Common myeloid progenitor, CD34-positive (primary cell): ENCODE measurements around the gene GNB1L.

Experiments
- CTCF ChIA-PET: fragments of 350-600 bp; sonication (Branson Sonifier 250); formaldehyde crosslinking; loops from one replicate; lab custom pipeline; 2021; ENCODE audit warnings: antibody characterized with exemption; lab: Charles Lee
- POLR2A ChIA-PET: fragments of 350-600 bp; sonication (Branson Sonifier 250); formaldehyde crosslinking; loops from one replicate; lab custom pipeline; 2021; ENCODE audit warnings: antibody characterized with exemption; lab: Charles Lee
- DNase-seq, 3 donors: peaks; one replicate each; pipeline versions ENCODE4 v3.0.0 to v3.0.0-alpha.2; 2013
- H3K27ac ChIP-seq, 2 experiments: 1 replicate in 1 of 2; 2 replicates in 1 of 2; pipeline ENCODE4 v1.7.0; 2013; ENCODE audit warnings: inconsistent platforms in 2 of 2, low read length in 2 of 2, mild to moderate bottlenecking in 2 of 2, low read depth in 1 of 2, moderate library complexity in 1 of 2; ENCODE audit not compliant: severe bottlenecking in 2 of 2, insufficient read depth in 1 of 2, poor library complexity in 1 of 2
- H3K27me3 ChIP-seq, 5 experiments: replicated peaks in 2 of 5; 1 replicate in 3 of 5; 2 replicates in 2 of 5; pipeline versions ENCODE4 v1.6.1 to v1.7.0; 2013; ENCODE audit warnings: low read length in 4 of 5, mild to moderate bottlenecking in 2 of 5, moderate library complexity in 2 of 5, inconsistent platforms in 1 of 5; ENCODE audit not compliant: insufficient read depth in 5 of 5, control insufficient read depth in 4 of 5
- H3K36me3 ChIP-seq, 4 experiments: 1 replicate in 2 of 4; 2 replicates in 2 of 4; pipeline versions ENCODE4 v1.6.1 to v1.7.0; 2013; ENCODE audit warnings: low read length in 3 of 4, control low read depth in 1 of 4, mild to moderate bottlenecking in 1 of 4; ENCODE audit not compliant: control insufficient read depth in 4 of 4, insufficient read depth in 4 of 4
- H3K4me1 ChIP-seq, 4 experiments: 1 replicate in 3 of 4; 2 replicates in 1 of 4; pipeline versions ENCODE4 v1.6.1 to v1.7.1; 2013; ENCODE audit warnings: low read length in 3 of 4, mild to moderate bottlenecking in 3 of 4, control low read depth in 1 of 4, inconsistent platforms in 1 of 4, moderate library complexity in 1 of 4; ENCODE audit not compliant: control insufficient read depth in 4 of 4, insufficient read depth in 4 of 4; ENCODE audit errors: control extremely low read depth in 1 of 4
- H3K4me3 ChIP-seq, 7 experiments: 1 replicate in 4 of 7; 2 replicates in 3 of 7; pipeline versions ENCODE4 v1.5.1 to v1.7.0; 2013; ENCODE audit warnings: mild to moderate bottlenecking in 7 of 7, low read length in 6 of 7, moderate library complexity in 6 of 7, inconsistent platforms in 2 of 7, low read depth in 2 of 7, control low read depth in 1 of 7; ENCODE audit not compliant: insufficient read depth in 4 of 7, control insufficient read depth in 1 of 7; ENCODE audit errors: extremely low read depth in 1 of 7
- H3K9me3 ChIP-seq, 5 experiments: 1 replicate in 4 of 5; 2 replicates in 1 of 5; pipeline versions ENCODE4 v1.6.1 to v1.7.1; 2013; ENCODE audit warnings: low read length in 4 of 5, mild to moderate bottlenecking in 2 of 5, inconsistent platforms in 1 of 5, low read depth in 1 of 5, moderate library complexity in 1 of 5; ENCODE audit not compliant: control insufficient read depth in 4 of 5, insufficient read depth in 2 of 5; ENCODE audit errors: control extremely low read depth in 1 of 5
- whole genome bisulfite sequencing: methylation state at CpG from one replicate; pipeline ENCODE4 v1.1.5; 2013; ENCODE audit not compliant: insufficient coverage; 5-methylcytosine and 5-hydroxymethylcytosine counted together

Gene GNB1L

GRCh38 chr22:19757140-19757984 lies 97.3 kb downstream of the GNB1L start:
- WGBS = 3% methylated on average over 10 of the region's 16 CpGs
- Histone ChIP-seq H3K36me3 (no peaks in the 10 kb centered on the region), H3K27me3 (peaks cover 0 to 94% (median 39%) of the 10 kb centered on the region in 5 experiments), H3K27ac (no peak overlapping the region), H3K4me3 (peak overlapping the region in 5 of 7 experiments; percentile 27 to 66 (median 42)), H3K4me1 (peaks cover 0 to 56% (median 28%) of the 10 kb centered on the region in 4 experiments), H3K9me3 (no peaks in the 10 kb centered on the region)
- POLR2A ChIA-PET = no interaction called here
- CTCF ChIA-PET = interaction anchor here (0.6 to 3.9 kb wide), 10 partner anchors 11 to 201 kb away, joined by 3 to 20 read pairs (median 6); no protein-coding TSS in a partner anchor
- DNase-seq = peak in 2 of 3 donors; percentile 62 to 68

GRCh38 chr22:19756288-19757128 lies 98.2 kb downstream of the GNB1L start:
- Histone ChIP-seq H3K4me1 (peaks cover 0 to 56% (median 27%) of the 10 kb centered on the region in 4 experiments), H3K27me3 (peaks cover 0 to 94% (median 38%) of the 10 kb centered on the region in 5 experiments), H3K9me3 (no peaks in the 10 kb centered on the region), H3K4me3 (peak overlapping the region in 5 of 7 experiments; percentile 27 to 66 (median 42)), H3K27ac (no peak overlapping the region), H3K36me3 (no peaks in the 10 kb centered on the region)
- ChIA-PET CTCF (interaction anchor here (0.6 to 3.9 kb wide), 12 partner anchors 10 to 191 kb away, joined by 3 to 20 read pairs (median 4); no protein-coding TSS in a partner anchor), POLR2A (no interaction called here)
- DNase-seq = peak; percentile 44 to 63 (median 50)
- 2% methylated on average over 56 of the region's 76 CpGs for WGBS

- Histone ChIP-seq H3K4me1 (peaks cover 0 to 50% (median 25%) of the 10 kb centered on the region in 4 experiments), H3K27me3 (peaks cover 0 to 88% (median 40%) of the 10 kb centered on the region in 5 experiments), H3K27ac (no peak overlapping the region), H3K4me3 (peak overlapping the region in 1 of 7 experiments; percentile 19), H3K36me3 (no peaks in the 10 kb centered on the region), H3K9me3 (no peaks in the 10 kb centered on the region)
- ChIA-PET CTCF (interaction anchor here (0.6 to 3.9 kb wide), 11 partner anchors 9 to 192 kb away, joined by 3 to 20 read pairs (median 5); no protein-coding TSS in a partner anchor), POLR2A (no interaction called here)
- 4% methylated on average over 26 of the region's 26 CpGs for WGBS
- peak in 2 of 3 donors; percentile 44 to 46 for DNase-seq
These were observed 98.9 kb downstream of the GNB1L start for GRCh38 chr22:19755722-19756287.

GRCh38 chr22:19755145-19755710 lies 99.4 kb downstream of the GNB1L start:
- POLR2A ChIA-PET = no interaction called here

GRCh38 chr22:19754701-19755144 lies 100.0 kb downstream of the GNB1L start:
- H3K4me1 ChIP-seq = peaks cover 0 to 46% (median 21%) of the 10 kb centered on the region in 4 experiments
- CTCF ChIA-PET = interaction anchor here (1.5 to 2.2 kb wide), 3 partner anchors 19 to 25 kb away, joined by 4 to 12 read pairs (median 10); no protein-coding TSS in a partner anchor
- POLR2A ChIA-PET = interaction anchor here (0.6 kb wide), 1 partner anchor 80 kb away, joined by 6 read pairs; no protein-coding TSS in a partner anchor
- peak in 1 of 3 donors; percentile 35 for DNase-seq
- H3K4me3 ChIP-seq = no peak overlapping the region
- WGBS = 28% methylated on average over 10 of the region's 14 CpGs
- peaks cover 0 to 82% (median 40%) of the 10 kb centered on the region in 5 experiments for H3K27me3 ChIP-seq
- H3K36me3 ChIP-seq = no peaks in the 10 kb centered on the region
- no peak overlapping the region for H3K27ac ChIP-seq
- no peaks in the 10 kb centered on the region for H3K9me3 ChIP-seq

More at GRCh38 chr22:19755145-19755710, 99.4 kb downstream of the GNB1L start:
- Histone ChIP-seq H3K36me3 (no peaks in the 10 kb centered on the region), H3K9me3 (no peaks in the 10 kb centered on the region), H3K4me3 (peak overlapping the region in 2 of 7 experiments; percentile 16 to 19), H3K27me3 (peaks cover 0 to 87% (median 40%) of the 10 kb centered on the region in 5 experiments), H3K4me1 (peaks cover 0 to 48% (median 24%) of the 10 kb centered on the region in 4 experiments), H3K27ac (no peak overlapping the region)
- DNase-seq = no peak
- CTCF ChIA-PET = interaction anchor here (1.1 to 3.9 kb wide), 4 partner anchors 9 to 192 kb away, joined by 3 to 20 read pairs (median 11); no protein-coding TSS in a partner anchor
- 3% methylated on average over 27 of the region's 59 CpGs for WGBS
